GM18870 (cell line): ENCODE measurements around the gene CTCFL.

ENCODE experiments used
- ATAC-seq: cut with Tn5 transposase; IDR thresholded peaks from one replicate; pipeline ENCODE4 v1.9.1; 2021; ENCODE audit warnings: moderate library complexity; ENCODE audit not compliant: unreplicated experiment

Gene CTCFL

DNA sequence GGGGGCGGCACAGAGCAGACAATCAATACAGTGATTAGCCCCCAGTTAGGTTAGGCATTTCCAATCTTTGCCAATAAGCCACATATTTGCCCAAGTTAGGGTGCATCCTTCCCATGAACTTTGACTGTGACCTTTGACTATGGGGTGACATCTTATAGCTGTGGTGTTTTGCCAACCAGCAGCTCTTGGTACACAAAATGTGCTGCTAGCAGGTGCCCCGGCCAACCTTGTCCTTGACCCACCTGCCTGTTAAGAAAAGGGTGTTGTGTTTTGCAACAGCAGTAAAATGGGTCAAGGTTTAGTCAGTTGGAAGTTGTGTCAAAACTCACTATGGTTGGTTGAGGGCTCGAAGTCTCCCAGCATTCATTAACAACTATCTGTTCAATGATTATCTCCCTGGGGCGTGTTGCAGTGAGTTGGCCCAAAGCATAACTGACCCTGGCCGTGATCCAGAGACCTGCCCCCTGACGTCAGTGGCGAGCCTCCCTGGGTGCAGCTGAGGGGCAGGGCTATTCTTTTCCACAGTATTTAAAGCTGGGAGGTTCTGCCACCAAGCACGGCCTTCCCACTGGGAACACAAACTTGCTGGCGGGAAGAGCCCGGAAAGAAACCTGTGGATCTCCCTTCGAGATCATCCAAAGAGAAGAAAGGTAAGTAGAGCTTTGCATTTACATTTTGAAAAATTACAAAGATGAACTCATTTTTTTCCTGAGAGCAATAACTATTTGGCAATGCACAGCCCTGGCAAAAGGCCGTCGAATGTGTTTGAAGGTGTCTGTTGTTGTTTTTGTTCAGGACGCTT lies 35.8 kb upstream of the CTCFL start, which contains the start of gene PCK1:
PCK1 (plus strand) TSS at position 557 of the 802 bp plus-strand sequence. CDS start 302 bp downstream, outside the sequence.
- ATAC-seq: no peak

DNA sequence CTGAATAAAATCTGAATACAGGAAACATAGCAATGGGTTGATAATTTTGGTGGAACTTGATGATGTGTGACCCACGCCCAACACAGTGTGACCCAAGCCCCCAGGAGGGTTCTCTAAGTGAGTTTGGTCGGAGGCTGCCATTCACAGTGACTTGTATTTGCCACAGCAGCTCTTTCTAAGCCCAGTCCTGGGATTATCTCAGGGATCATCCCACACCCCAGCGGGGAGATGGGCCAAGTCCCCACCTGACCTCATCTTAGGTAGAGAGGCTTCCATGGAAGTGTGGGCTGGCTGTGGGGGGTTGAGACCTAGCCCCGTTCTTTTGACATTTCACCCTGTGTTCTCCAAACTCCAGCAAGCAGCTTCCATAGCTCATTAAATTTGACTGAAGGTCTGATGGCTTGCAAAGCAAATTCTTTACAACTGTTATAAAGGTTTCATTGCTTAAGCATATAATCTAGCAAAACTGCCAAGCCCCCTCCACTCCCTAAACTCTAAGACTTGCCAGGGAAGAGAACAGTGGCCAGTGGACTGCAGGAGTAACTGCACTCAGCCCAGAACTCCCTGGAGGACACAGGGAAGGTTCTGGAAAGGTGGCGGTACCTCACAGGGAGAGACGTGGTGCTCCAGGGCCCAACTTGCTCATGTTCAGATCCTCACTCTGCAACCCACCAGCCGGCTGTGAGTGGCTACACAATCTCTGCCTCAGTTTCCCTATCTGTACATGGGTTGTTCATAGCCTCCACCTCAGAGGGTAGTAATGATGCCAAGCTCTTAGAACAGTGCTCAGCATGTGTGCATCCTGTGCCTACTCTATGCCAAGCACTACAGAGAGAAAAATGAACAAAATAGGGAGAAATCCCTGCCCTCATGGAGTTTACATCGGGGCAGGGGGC lies 35.0 kb upstream of the CTCFL start:
- no peak for ATAC-seq

- ATAC-seq: no peak
Observed at GRCh38 chr20:57559289-57559634, 34.3 kb upstream of the CTCFL start.

GRCh38 chr20:57558614-57559288 lies 33.8 kb upstream of the CTCFL start:
- no peak for ATAC-seq

DNA sequence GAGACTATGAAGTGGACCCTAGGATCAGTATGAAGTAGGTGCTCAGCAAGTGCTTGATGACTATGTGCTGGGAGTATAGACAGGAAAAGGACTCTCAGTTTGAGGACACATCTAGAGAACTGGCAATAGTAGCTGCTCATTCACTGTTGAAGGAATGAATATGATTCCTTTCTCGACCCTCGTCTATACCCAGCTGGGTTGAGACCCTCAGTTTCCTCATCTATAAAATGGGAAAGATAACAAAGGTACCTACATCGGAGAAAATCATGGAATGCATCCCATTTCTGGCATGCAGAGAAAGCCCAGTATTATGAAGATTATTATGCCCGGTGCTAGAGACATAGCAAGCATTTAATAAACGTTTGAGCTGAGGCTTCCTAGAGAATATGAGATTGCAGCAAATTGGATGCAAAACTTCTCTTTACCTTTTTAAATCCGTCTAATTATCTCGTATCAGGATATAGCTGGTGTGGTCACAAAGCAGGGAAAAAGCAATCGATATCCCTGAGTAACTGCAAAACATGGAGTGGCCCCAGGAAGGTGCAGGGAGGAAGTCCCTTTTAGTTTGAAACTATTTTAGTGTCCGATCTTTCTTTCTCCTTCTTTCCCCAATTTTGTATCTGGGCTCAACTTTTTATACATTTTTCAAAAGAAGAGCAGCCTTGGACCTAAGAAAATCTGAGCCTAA lies 33.1 kb upstream of the CTCFL start:
- no peak for ATAC-seq

DNA sequence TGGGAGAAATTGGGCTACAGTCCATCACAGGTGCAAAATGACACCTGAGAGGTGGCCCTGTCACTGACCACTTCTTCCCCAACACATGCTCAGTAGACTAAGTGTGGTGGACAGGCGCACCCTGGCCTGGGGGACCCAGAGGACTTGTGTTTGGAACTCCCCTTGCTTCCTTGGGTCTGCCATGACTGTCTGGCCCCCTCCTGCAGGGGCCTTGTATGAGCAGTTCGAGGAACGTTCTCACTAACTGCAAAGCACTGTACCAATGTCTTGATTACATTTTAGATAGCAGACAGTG lies 32.0 kb upstream of the CTCFL start:
- no peak for ATAC-seq

DNA sequence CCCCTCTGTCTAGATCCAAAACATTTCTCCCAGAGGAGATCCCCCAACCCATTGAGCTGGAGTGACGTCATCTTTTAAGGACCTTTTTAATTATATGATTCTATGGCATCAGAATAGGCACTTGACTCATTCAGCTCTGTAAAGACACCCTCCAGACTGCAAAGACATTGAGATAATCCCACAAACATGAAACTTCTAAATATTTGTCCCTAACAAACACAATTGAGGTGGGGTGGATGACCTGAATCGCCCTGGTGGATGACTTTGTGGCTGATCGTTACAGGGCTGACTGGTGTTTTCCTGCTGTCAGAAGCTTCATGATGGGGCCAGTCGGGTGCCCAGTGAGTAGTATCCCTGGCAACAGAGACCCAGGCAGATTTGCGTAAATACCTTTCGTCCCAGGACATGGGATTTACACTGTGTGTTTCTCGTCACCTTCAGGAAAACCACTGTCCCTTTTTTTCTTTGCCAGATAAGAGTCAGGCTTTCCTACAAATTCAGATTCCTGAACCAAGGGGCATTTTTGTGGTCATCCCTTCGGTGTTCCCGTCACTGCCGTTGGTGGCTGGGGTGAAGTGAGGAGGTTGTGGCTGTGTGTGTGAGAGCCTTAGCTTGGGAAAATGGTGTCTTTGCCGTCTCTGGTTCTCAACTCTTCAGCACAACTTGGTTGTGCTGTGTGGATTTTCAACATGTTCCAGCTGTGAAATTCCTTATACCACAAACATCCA lies 30.7 kb upstream of the CTCFL start:
- ATAC-seq: no peak

- ATAC-seq: no peak
Observed at GRCh38 chr20:57553376-57554018, 28.6 kb upstream of the CTCFL start.

DNA sequence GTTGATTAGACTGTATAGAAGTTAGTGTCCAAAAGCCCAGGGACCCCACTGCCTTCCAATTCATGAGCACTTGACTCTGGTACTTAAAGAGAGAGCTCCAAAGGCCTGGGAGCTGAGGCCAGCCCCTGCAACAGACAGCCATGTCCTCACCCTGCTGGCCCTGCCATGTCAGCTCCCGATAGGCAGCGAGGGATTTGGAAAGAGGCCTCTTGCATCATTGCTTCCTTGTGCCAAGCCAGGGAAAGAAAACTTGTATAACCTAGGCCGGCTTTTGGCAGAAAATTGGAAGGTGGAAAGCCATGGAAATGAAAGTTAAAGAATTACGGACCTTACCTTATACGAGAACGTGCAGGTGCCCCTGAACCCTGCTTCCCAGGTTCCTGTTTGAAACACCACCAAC lies 27.5 kb upstream of the CTCFL start:
- no peak for ATAC-seq

DNA sequence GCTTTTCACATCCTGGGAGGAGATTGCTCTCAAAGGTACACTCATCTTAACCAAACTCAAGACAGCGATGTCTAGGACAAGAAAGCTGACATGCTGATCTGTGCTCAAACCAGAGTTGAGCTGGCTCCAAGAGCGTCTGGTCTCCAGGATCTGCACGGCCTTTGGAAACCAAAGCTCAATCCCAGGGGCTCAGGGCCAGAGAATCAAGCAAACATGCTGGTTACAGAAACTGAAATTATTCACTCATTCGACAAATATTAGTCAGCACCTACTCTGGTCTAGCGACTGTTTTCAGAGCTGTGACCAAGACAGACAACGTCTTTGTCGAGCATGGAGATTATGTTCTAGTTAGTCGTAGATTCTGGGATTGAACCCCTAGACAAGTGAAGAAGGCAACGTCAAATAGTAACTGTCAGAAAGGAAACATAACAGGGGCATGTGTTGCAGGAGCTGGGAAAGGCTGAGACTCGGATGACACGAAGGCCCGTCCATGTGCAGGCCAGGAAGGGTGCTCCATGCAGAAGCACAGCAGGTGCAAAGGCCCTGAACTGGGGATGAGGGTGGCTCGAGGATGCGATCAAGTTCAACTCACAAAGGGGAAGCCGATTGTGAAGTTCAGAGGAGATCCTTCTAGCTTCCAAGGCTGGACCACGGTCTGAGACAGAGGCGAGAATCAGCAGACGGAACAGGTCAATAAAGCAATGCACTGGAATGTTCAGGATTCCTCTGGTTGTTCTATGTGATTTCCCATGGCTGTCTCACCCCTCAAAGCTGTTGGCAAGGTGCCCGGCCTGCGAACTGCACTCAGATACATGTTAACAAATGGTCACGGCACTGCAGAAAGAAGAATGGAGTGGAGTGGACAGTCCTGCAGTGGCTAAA lies 23.5 kb upstream of the CTCFL start:
- no peak for ATAC-seq

DNA sequence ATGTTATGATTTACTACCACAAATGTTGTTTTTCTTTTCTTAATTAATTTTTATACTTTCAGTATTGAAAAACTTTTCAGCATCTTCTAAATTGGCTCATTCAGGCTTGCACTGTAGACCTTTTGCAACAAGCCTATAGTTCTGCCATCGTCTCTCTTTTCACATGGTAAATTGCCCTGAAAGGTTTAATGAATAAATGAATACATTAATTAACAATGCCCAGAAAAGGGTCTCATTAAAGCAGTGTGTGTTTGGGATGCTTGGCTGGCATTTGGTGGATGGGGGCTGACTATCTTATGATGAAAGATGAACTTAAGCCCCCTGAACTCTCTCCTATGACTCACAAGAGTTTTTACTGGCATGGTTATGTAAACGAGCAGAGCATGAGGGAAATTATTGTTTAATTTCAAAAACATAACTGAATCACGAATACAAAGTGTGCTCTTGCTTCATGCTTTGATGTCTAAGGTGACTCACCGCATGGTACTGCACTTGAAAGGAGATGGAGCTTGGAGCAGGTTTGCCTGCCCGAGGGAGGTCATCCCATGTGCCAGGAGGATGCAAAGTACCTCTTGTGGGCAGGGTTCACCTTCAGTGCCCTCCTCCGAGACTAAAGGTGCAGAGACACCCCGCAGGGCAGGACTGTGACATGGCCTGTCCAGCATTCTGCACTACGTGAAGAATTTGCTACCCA lies 22.2 kb upstream of the CTCFL start:
- no peak for ATAC-seq

GRCh38 chr20:57545927-57546662 lies 21.2 kb upstream of the CTCFL start:
- no peak for ATAC-seq

- no peak for ATAC-seq
Observed at GRCh38 chr20:57544838-57545564, 20.1 kb upstream of the CTCFL start.

- ATAC-seq: no peak
Observed at GRCh38 chr20:57543754-57544153, 18.8 kb upstream of the CTCFL start.

DNA sequence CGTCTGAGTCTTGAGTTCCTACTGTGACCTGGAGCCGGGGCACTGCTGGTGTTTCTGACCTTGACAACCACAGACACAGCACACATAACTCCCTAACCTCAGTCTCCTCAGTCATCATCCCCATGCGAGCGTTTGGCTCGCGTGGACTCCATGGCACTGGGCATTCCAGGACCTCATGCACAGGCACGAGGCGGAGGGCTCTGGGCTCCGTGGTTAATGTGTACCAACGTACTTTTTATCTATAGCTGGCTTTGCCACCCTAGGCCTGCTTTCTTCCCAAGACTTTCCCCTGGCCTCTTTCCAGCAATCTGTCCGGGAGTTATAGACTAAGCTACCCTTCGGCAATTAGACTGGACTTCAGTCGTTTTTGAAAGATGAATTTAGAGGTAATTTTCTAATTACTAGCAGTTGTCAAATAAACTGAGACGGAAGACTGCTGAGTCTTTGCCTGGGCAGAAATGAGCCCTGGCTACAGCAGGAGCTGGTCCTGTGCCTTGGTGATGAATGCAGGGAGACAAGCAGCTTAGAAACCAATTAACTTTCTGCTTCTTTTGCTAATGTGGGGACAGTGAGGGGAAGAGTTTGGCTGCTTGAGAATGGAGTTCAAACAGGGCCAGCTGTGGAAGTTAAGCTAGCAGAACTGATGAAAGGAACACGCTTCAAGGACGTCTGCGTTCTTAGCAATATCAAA lies 16.1 kb upstream of the CTCFL start:
- ATAC-seq: no peak

DNA sequence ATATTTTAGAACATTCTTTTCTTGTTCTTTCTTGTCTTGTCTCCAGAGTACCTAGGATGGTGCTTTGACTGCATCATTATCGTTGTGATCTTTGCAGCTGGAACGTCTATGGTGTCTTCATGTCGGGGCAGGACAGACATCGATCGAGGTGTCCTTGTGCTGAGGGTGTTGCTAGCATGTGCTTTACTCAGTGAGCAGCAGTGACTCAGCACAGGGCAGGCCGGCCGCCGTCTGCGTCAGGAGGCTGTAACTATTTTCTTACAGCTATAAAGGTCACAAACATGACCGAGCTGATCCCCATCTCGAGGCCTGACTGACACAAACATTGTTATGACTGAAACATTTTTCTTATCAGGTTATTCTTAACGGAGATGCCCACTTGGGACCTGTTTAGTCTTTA lies 14.9 kb upstream of the CTCFL start:
- ATAC-seq: no peak
